ENCODE data around the gene DDX41. TPM values are rescaled to one million over a fixed set of nuclear protein-coding genes. Genes with fewer than 3 reads are reported as not detected.

DDX41 gene
- total and polyA plus RNA-seq, 2 of the 13 experiments (the other 11 are each of a cell fraction or from before 2014, with no cell fraction given) = 62.8 to 105 TPM

- TF ChIP-seq ZNF281 (CRISPR knock-in tag; IDR thresholded peaks at IDR 0.05; ENCODE audit: borderline replicate concordance) (peak; percentile 28), ZBTB49 (CRISPR knock-in tag; IDR thresholded peaks at IDR 0.05; ENCODE audit: borderline replicate concordance) (no peak), ZNF740 (CRISPR knock-in tag; IDR thresholded peaks at IDR 0.05) (no peak), SATB2 (CRISPR knock-in tag; IDR thresholded peaks at IDR 0.05) (0 out of 2 replicates have a peak, but pooled peaks have one; percentile 24), ZBTB43 (CRISPR knock-in tag; conservative IDR thresholded peaks at IDR 0.05) (no peak), YEATS4 (CRISPR knock-in tag; IDR thresholded peaks at IDR 0.05; ENCODE audit: borderline replicate concordance) (peak; percentile 90), ZMAT5 (CRISPR knock-in tag; IDR thresholded peaks at IDR 0.05; ENCODE audit: borderline replicate concordance, low read depth) (no peak), CTCF (CRISPR knock-in tag; IDR thresholded peaks at IDR 0.05) (peak; percentile 21; the same call in 1 of the 2 replicates), ZNF674 (CRISPR knock-in tag; IDR thresholded peaks at IDR 0.05; ENCODE audit: low read depth) (no peak), MXI1 (IDR thresholded peaks at IDR 0.05; ENCODE audit: borderline replicate concordance, low read depth, low read length) (peak; percentile 91; the same call in 1 of the 3 replicates), ZNF781 (CRISPR knock-in tag; IDR thresholded peaks at IDR 0.05; ENCODE audit: borderline replicate concordance, not compliant biosample characterization) (no peak), IRF9 (CRISPR knock-in tag; IDR thresholded peaks at IDR 0.05; ENCODE audit: borderline replicate concordance) (no peak; the same call in 1 of the 2 replicates)
Observed at GRCh38 chr5:177516601-177517568, at the start of gene DDX41 (continued).

Data from HepG2 (cell line).